SK-N-DZ (cell line): ENCODE results near the gene ADORA3.

Experiments
- small RNA-seq, 2 experiments: library from RNA; depleted of rRNA; stranded (forward); fragments of <200 nt; gene quantifications; one replicate each; pipeline ENCODE3, GENCODE V24; 2014

Gene ADORA3

Small RNA genes lying within 50 kb of the gene (small RNA-seq; reads per million reads assigned to genes)
- gene RNU6-792P, result 0 reads per million in 2 experiments
